Endothelial cell of umbilical vein (primary cell): ENCODE data around the gene HASPIN. TPM values are rescaled to one million over a fixed set of nuclear protein-coding genes. Genes with fewer than 3 reads are reported as not detected.

Source experiments
- BruUV-seq: library from RNA; stranded (reverse); fragments of 400-500 nt; replicated peaks from 2 replicates; lab custom pipeline; 2021; lab: Mats Ljungman, UMichigan
- CTCF ChIA-PET: fragments of 300-600, 350-600 bp; sonication (Branson Sonifier 250); formaldehyde crosslinking; loops from one replicate; lab custom pipeline; 2021; ENCODE audit warnings: antibody characterized with exemption, inconsistent platforms; lab: Charles Lee
- POLR2A ChIA-PET: fragments of 300-600, 350-600 bp; sonication (Branson Sonifier 250); formaldehyde crosslinking; loops from one replicate; lab custom pipeline; 2021; ENCODE audit warnings: antibody characterized with exemption, inconsistent platforms; lab: Charles Lee
- DNase-seq: peaks from one replicate; pipeline ENCODE4 v3.0.0-alpha.2; 2011; ENCODE audit warnings: low read depth, low spot score
- FAIRE-seq: peaks from 2 replicates; lab custom pipeline; 2011; peaks lifted over from hg19 to GRCh38; lab: Jason Lieb, UNC
- H2AFZ ChIP-seq: 2 replicates; pipeline ENCODE4 v1.6.0; 2012; ENCODE audit warnings: low read depth, low read length, control low read depth, inconsistent platforms
- H3K27ac ChIP-seq: 2 replicates; pipeline ENCODE4 v1.5.1; 2011; ENCODE audit warnings: low read depth, mild to moderate bottlenecking, control low read depth, low read length, moderate library complexity; ENCODE audit not compliant: insufficient read depth
- H3K27me3 ChIP-seq, 2 experiments: 2 replicates each; pipeline versions ENCODE4 v1.6.0 to v1.6.1; 2011; ENCODE audit warnings: low read length in 2 of 2, mixed read lengths in 1 of 2; ENCODE audit not compliant: control insufficient read depth in 2 of 2, insufficient read depth in 2 of 2
- H3K36me3 ChIP-seq, 2 experiments: 2 replicates in 1 of 2; 3 replicates in 1 of 2; pipeline ENCODE4 v1.5.1; 2011; ENCODE audit warnings: low read length in 2 of 2, mild to moderate bottlenecking in 1 of 2, moderate library complexity in 1 of 2; ENCODE audit not compliant: control insufficient read depth in 2 of 2, insufficient read depth in 2 of 2; ENCODE audit errors: extremely low read depth in 1 of 2
- H3K4me1 ChIP-seq: 3 replicates; pipeline ENCODE4 v1.5.1; 2011; ENCODE audit warnings: mild to moderate bottlenecking, low read length; ENCODE audit not compliant: control insufficient read depth, insufficient read depth; ENCODE audit errors: extremely low read depth
- H3K4me2 ChIP-seq: 2 replicates; pipeline ENCODE4 v1.6.1; 2011; ENCODE audit warnings: low read length, control low read depth, mixed read lengths; ENCODE audit not compliant: insufficient read depth
- H3K4me3 ChIP-seq, 3 experiments: fragments of 200-600 bp in 1 of 3; sonication (generic), shearing (Covaris generic) in 1 of 3; replicated peaks in 1 of 3; 2 replicates each; pipeline ENCODE4 v1.5.1; 2011 to 2016; ENCODE audit warnings: control low read depth in 3 of 3, low read length in 3 of 3, mild to moderate bottlenecking in 2 of 3, inconsistent platforms in 1 of 3, low read depth in 1 of 3, moderate library complexity in 1 of 3; ENCODE audit not compliant: insufficient read depth in 1 of 3
- H3K79me2 ChIP-seq: 2 replicates; pipeline ENCODE4 v1.6.0; 2012; ENCODE audit warnings: low read length, inconsistent platforms; ENCODE audit not compliant: control insufficient read depth, insufficient read depth
- H3K9ac ChIP-seq: replicated peaks from 2 replicates; pipeline ENCODE3; 2011; ENCODE audit warnings: low read length, control low read depth; ENCODE audit not compliant: insufficient read depth; ENCODE audit errors: extremely low read depth
- H3K9me1 ChIP-seq: replicated peaks from 3 replicates; pipeline ENCODE4 v1.6.0; 2011; ENCODE audit warnings: mild to moderate bottlenecking, low read length; ENCODE audit not compliant: control insufficient read depth, insufficient read depth; ENCODE audit errors: extremely low read depth
- H3K9me3 ChIP-seq: replicated peaks from 2 replicates; pipeline ENCODE4 v1.5.1; 2012; ENCODE audit warnings: low read length, inconsistent platforms; ENCODE audit not compliant: control insufficient read depth, insufficient read depth
- H4K20me1 ChIP-seq: replicated peaks from 2 replicates; pipeline ENCODE3; 2011; ENCODE audit warnings: mild to moderate bottlenecking, low read length; ENCODE audit not compliant: control insufficient read depth, insufficient read depth; ENCODE audit errors: extremely low read depth
- EZH2 ChIP-seq: IDR thresholded peaks from 2 replicates; pipeline ENCODE4 v1.6.1; 2012; ENCODE audit warnings: borderline replicate concordance, low read depth, mild to moderate bottlenecking, moderate library complexity, low read length, inconsistent platforms; ENCODE audit not compliant: severe bottlenecking
- GATA2 ChIP-seq: IDR thresholded peaks from 2 replicates; pipeline ENCODE4 v1.7.0; 2011; ENCODE audit warnings: low read depth, mild to moderate bottlenecking, moderate library complexity, mixed read lengths, low read length; ENCODE audit not compliant: insufficient read length, insufficient read depth
- JUN ChIP-seq: IDR thresholded peaks from 2 replicates; pipeline ENCODE4 v1.6.1; 2011; ENCODE audit warnings: borderline replicate concordance, low read depth; ENCODE audit not compliant: insufficient read length, insufficient read depth
- POLR2A ChIP-seq: IDR thresholded peaks from 2 replicates; pipeline ENCODE4 v1.6.1; 2012; ENCODE audit warnings: low read depth, mild to moderate bottlenecking, control low read depth, low read length
- dilution Hi-C: fragments of 300-500 bp; cut with MboI; formaldehyde crosslinking; loops from one replicate; pipeline ENCODE4 v1.15.0; 2019; ENCODE audit warnings: low sequenced_read_pairs; ENCODE audit not compliant: extremely low pct_ligation_motif_present
- intact Hi-C: fragments of 100-400 bp; cut with micrococcal nuclease; formaldehyde crosslinking; loops from one replicate; pipeline ENCODE4 v1.10.0; 2022
- polyA plus RNA-seq, 4 experiments: library from polyadenylated mRNA; depleted of rRNA in 3 of 4; stranded (reverse) in 3 of 4; unstranded in 1 of 4; fragments of >200 nt; gene quantifications; 2 replicates each; pipeline versions ENCODE4 v1.2.1 to v1.2.3, GENCODE V29; 2011 to 2012; ENCODE audit warnings: missing spikeins in 1 of 4
- total RNA-seq: library from RNA; stranded (reverse); gene quantifications from 2 replicates; pipeline ENCODE4 v1.2.3, GENCODE V29; 2021

The HASPIN gene
- total and polyA plus RNA-seq, 2 donors (not counting 3 experiments of a cell fraction or from before 2014, with no cell fraction given) = 2.7 to 13.2 TPM

DNA sequence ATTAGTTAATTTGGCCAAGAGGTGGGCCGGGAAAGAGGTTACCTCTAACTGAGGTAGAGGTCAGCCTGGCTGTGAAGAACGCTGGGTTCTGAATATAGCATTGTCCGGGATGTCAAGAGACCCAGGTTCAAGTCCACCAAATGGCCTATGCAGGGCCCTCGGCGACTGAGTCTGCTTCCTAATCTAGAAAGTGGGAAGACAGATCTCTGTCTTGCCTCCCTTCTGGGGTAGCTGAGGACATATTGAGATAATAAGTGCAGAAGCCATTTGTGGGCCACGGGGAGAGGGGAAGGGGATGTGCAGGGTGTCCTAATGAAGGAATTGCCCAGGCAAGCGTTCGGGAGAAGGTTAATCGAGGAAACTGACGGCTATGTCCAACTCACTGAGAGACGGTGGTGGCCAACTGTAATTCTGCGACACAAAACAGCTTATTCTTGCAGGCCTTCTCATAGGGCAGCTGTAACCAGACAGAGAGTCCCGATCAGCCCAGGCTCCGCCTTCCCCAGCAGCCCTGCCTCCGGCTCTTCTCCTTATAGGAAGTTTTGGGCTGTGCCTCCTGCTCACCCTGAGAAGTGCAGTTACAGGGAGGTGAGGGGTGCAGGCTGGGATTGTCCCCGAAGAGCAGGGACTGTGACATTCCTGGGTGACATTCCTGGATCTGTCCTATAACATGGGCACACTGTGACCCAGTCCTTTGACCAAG, 15.9 kb downstream of the HASPIN start:
- no peak for TF ChIP-seq JUN
- BruUV-seq = no TSS peak
- intact Hi-C loops (loop anchor here (5.0 kb wide), 2 partner anchors 108 to 692 kb away; partner anchors contain the start of gene NCBP3), dilution Hi-C loops (no loop called here)
- Histone ChIP-seq H3K4me2 (no peak overlapping the region), H3K4me1 (no peaks in the 10 kb centered on the region), H3K36me3 (no peaks in the 10 kb centered on the region), H3K27ac (no peak overlapping the region), H3K9me1 (no peaks in the 10 kb centered on the region), H3K4me3 (no peak overlapping the region), H3K79me2 (no peaks in the 10 kb centered on the region), H3K27me3 (peaks cover 0 to 5% of the 10 kb centered on the region in 2 experiments), H3K9ac (no peak overlapping the region), H4K20me1 (no peaks in the 10 kb centered on the region), H3K9me3 (no peaks in the 10 kb centered on the region), H2AFZ (no peak overlapping the region)
- CTCF ChIA-PET = interaction anchor here (2.8 to 6.1 kb wide), 6 partner anchors 17 to 106 kb away, joined by 19 to 112 read pairs (median 21); partner anchors contain the start of gene NCBP3
- POLR2A ChIA-PET = interaction anchor here (0.6 kb wide), 1 partner anchor 12 kb away, joined by 3 read pairs; no protein-coding TSS in a partner anchor
- DNase-seq = no peak
- FAIRE-seq = no peak

GRCh38 chr17:3740611-3741073, 16.9 kb downstream of the HASPIN start:
- H3K36me3 ChIP-seq = no peaks in the 10 kb centered on the region
- dilution Hi-C loops (no loop called here), intact Hi-C loops (no loop called here)
- DNase-seq (no peak), FAIRE-seq (no peak)
- H3K9me3 ChIP-seq = no peaks in the 10 kb centered on the region
- no peaks in the 10 kb centered on the region for H3K4me1 ChIP-seq
- ChIA-PET CTCF (interaction anchor here (0.7 to 4.7 kb wide), 4 partner anchors 16 to 87 kb away, joined by 3 to 112 read pairs (median 12); no protein-coding TSS in a partner anchor), POLR2A (interaction anchor here (0.7 kb wide), 1 partner anchor 692 kb away, joined by 5 read pairs; no protein-coding TSS in a partner anchor)
- TF ChIP-seq POLR2A (no peak), GATA2 (no peak), EZH2 (no peak)
- no peaks in the 10 kb centered on the region for H3K79me2 ChIP-seq
- no TSS peak for BruUV-seq
- no peak overlapping the region for H3K4me2 ChIP-seq
- H2AFZ ChIP-seq = no peak overlapping the region
- peaks cover 0 to 5% of the 10 kb centered on the region in 2 experiments for H3K27me3 ChIP-seq
- H3K27ac ChIP-seq = no peak overlapping the region
- H3K9ac ChIP-seq = no peak overlapping the region
- H3K9me1 ChIP-seq = no peaks in the 10 kb centered on the region
- H4K20me1 ChIP-seq = no peaks in the 10 kb centered on the region
- no peak overlapping the region for H3K4me3 ChIP-seq
